Suprapubic skin (tissue), 3 donors: ENCODE data around the gene MUC4.

Source experiments
- POLR2A ChIP-seq, 2 donors: fragments of 450-650 bp; IDR thresholded peaks; one replicate each; pipeline ENCODE4 v1.6.1; 2017; ENCODE audit warnings: antibody characterized with exemption in 2 of 2, mild to moderate bottlenecking in 2 of 2, moderate library complexity in 2 of 2
- TF ChIP-seq, protein P1 (sequence below), 2 donors: fragments of 200-600 bp in 1 of 2; fragments of 450-650 bp in 1 of 2; sonication (generic) in 1 of 2; IDR thresholded peaks; one replicate each; pipeline ENCODE4 v1.5.1; 2016 to 2019; ENCODE audit warnings: antibody characterized with exemption in 2 of 2, mild to moderate bottlenecking in 1 of 2, moderate library complexity in 1 of 2

DNA sequence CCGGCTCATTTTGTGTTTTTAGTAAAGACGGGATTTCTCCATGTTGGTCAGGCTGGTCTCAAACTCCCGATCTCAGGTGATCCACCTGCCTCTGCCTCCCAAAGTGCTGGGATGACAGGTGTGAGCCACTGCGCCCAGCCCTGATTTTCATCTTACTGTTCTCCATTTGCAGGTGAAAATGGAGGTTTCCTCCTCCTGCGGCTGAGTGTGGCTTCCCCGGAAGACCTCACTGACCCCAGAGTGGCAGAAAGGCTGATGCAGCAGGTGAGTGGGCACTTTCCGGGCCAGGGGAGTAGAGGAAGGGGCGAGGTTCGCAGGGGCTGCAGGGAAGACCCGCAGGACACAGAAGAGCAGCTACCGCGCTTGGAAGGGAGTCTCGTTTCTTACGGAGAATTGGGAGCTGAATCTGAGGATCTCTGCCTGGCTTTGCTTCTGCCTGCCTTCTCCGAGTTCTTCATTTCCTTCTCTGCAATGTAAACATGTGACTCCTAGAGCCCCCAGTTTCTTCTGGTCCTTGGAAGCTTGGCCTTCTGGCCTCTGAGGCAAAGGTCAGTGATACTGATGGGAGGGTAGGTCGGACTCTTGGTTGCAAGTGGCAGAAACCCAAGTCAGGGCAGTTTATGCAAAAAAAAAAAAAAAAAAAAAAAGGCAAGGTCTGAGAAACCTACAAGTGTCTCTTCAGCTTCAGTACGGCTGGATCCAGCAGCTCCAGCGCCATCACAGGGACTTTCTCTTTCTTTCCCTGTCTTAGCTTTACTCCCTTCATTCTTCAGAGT is 82.1 kb downstream of the MUC4 start:
- TF ChIP-seq, protein P1, sequence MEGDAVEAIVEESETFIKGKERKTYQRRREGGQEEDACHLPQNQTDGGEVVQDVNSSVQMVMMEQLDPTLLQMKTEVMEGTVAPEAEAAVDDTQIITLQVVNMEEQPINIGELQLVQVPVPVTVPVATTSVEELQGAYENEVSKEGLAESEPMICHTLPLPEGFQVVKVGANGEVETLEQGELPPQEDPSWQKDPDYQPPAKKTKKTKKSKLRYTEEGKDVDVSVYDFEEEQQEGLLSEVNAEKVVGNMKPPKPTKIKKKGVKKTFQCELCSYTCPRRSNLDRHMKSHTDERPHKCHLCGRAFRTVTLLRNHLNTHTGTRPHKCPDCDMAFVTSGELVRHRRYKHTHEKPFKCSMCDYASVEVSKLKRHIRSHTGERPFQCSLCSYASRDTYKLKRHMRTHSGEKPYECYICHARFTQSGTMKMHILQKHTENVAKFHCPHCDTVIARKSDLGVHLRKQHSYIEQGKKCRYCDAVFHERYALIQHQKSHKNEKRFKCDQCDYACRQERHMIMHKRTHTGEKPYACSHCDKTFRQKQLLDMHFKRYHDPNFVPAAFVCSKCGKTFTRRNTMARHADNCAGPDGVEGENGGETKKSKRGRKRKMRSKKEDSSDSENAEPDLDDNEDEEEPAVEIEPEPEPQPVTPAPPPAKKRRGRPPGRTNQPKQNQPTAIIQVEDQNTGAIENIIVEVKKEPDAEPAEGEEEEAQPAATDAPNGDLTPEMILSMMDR (IDR thresholded peaks at IDR 0.05) = no peak
- TF ChIP-seq POLR2A (IDR thresholded peaks at IDR 0.05) = no peak
